Activated B cell treated with CpG ODN at 0.5 μM for 24 hours (primary cell): ENCODE measurements around the gene HMGA1. TPM values are rescaled to one million over a fixed set of nuclear protein-coding genes. Genes with fewer than 3 reads are reported as not detected.

Experiments
- ATAC-seq: fragments of 200-7000 bp; cut with Tn5 transposase; one replicate; pipeline ENCODE4 v1.10.0; 2021; ENCODE audit warnings: low read depth, mild to moderate bottlenecking, moderate library complexity
- CTCF ChIA-PET: fragments of 350-600 bp; sonication (Branson Sonifier 250); formaldehyde crosslinking; loops from one replicate; lab custom pipeline; 2021; ENCODE audit warnings: antibody characterized with exemption; lab: Charles Lee
- POLR2A ChIA-PET: fragments of 350-600 bp; sonication (Branson Sonifier 250); formaldehyde crosslinking; loops from one replicate; lab custom pipeline; 2021; ENCODE audit warnings: antibody characterized with exemption; lab: Charles Lee
- DNase-seq: peaks from one replicate; pipeline ENCODE4 v3.0.0; 2022
- H3K27ac Mint-ChIP-seq: one replicate; pipeline ENCODE4 v1.8.0; 2020; ENCODE audit warnings: mixed read lengths
- H3K27me3 Mint-ChIP-seq: one replicate; pipeline ENCODE4 v1.8.0; 2021; ENCODE audit warnings: mixed read lengths
- H3K36me3 Mint-ChIP-seq: one replicate; pipeline ENCODE4 v1.8.0; 2021; ENCODE audit warnings: low read depth, mixed read lengths
- H3K4me1 Mint-ChIP-seq: one replicate; pipeline ENCODE4 v1.8.0; 2021; ENCODE audit warnings: mixed read lengths
- H3K4me3 Mint-ChIP-seq: one replicate; pipeline ENCODE4 v1.8.0; 2020; ENCODE audit warnings: mild to moderate bottlenecking, mixed read lengths
- H3K9me3 Mint-ChIP-seq: one replicate; pipeline ENCODE4 v1.8.0; 2020; ENCODE audit warnings: mixed read lengths
- CTCF ChIP-seq: fragments of 200-600 bp; IDR thresholded peaks from one replicate; pipeline ENCODE4 v1.8.0; 2022; ENCODE audit warnings: antibody characterized with exemption, mild to moderate bottlenecking
- intact Hi-C: fragments of 100-400 bp; cut with micrococcal nuclease; formaldehyde crosslinking; loops from one replicate; pipeline ENCODE4 v1.15.1; 2024
- total RNA-seq: library from RNA; stranded (reverse); gene quantifications from 2 replicates; pipeline ENCODE4 v1.2.3, GENCODE V29; 2022

The HMGA1 gene
- total RNA-seq, 1 donor from 2014 or later: 188 TPM

GRCh38 chr6:34235307-34236130 lies 1.2 kb upstream of the HMGA1 start:
- H3K27me3 Mint-ChIP-seq: no peaks in the 10 kb centered on the region
- DNase-seq: peak; percentile 58
- H3K4me1 Mint-ChIP-seq: peaks cover 40% of the 10 kb centered on the region
- intact Hi-C loops: loop anchor here (1.0 to 5.0 kb wide), 4 partner anchors 11 to 1022 kb away; partner anchors contain the start of genes SNRPC and ZNF76
- ATAC-seq: peak; percentile 22
- peak overlapping the region; percentile 95 for H3K27ac Mint-ChIP-seq
- ChIA-PET POLR2A (interaction anchor here (0.9 to 3.5 kb wide), 18 partner anchors 9 to 1160 kb away, joined by 3 to 297 read pairs (median 10); partner anchors contain the start of genes HLA-DPB1, NUDT3, RPS10 and SMIM29), CTCF (no interaction called here)
- H3K36me3 Mint-ChIP-seq: peaks cover 16% of the 10 kb centered on the region
- H3K4me3 Mint-ChIP-seq: peak overlapping the region; percentile 84
- no peak for TF ChIP-seq CTCF
- H3K9me3 Mint-ChIP-seq: no peaks in the 10 kb centered on the region

DNA sequence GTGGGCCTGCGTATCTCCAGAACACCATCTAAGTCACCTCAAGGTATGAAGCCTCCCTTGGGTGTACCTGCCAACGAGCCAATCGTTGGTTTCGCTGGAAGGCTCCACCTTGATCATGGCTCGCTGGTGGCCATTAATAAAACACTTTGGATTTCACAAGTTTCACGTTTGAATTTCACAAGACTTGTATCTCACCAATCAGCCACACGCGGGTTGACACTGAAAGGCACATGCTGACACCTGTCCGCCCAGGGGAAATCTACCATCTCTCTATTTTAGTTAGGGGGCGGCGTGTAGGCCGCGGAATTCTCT lies 586 bp upstream of the HMGA1 start:
- no peaks in the 10 kb centered on the region for H3K27me3 Mint-ChIP-seq
- peak overlapping the region; percentile 95 for H3K27ac Mint-ChIP-seq
- DNase-seq: no peak
- H3K4me1 Mint-ChIP-seq: peaks cover 34% of the 10 kb centered on the region
- H3K4me3 Mint-ChIP-seq: peak overlapping the region; percentile 84
- peaks cover 22% of the 10 kb centered on the region for H3K36me3 Mint-ChIP-seq
- H3K9me3 Mint-ChIP-seq: no peaks in the 10 kb centered on the region
- POLR2A ChIA-PET: interaction anchor here (0.8 to 3.2 kb wide), 31 partner anchors 9 to 1160 kb away, joined by 3 to 297 read pairs (median 6); partner anchors contain the start of genes ANKS1A, BLTP3A, HLA-DPB1 and NUDT3
- peak; percentile 11 for ATAC-seq
- CTCF ChIA-PET: interaction anchor here (0.7 to 1.5 kb wide), 3 partner anchors 12 to 40 kb away, joined by 4 to 15 read pairs (median 9); no protein-coding TSS in a partner anchor
- no peak for TF ChIP-seq CTCF
- intact Hi-C loops: loop anchor here (1.0 to 5.0 kb wide), 4 partner anchors 12 to 1021 kb away; partner anchors contain the start of genes SNRPC and ZNF76

GRCh38 chr6:34237316-34237721 lies 646 bp downstream of the HMGA1 start:
- ATAC-seq: peak; percentile 3
- peaks cover 38% of the 10 kb centered on the region for H3K4me1 Mint-ChIP-seq
- no peak overlapping the region for H3K27ac Mint-ChIP-seq
- CTCF ChIA-PET: interaction anchor here (0.6 to 1.8 kb wide), 6 partner anchors 9 to 373 kb away, joined by 3 to 15 read pairs (median 4); no protein-coding TSS in a partner anchor
- intact Hi-C loops: loop anchor here (1.0 to 5.0 kb wide), 3 partner anchors 12 to 1020 kb away; partner anchors contain the start of genes SMIM29, SNRPC and ZNF76
- peaks cover 34% of the 10 kb centered on the region for H3K36me3 Mint-ChIP-seq
- TF ChIP-seq CTCF: no peak
- peak; percentile 41 for DNase-seq
- POLR2A ChIA-PET: interaction anchor here (0.7 to 3.2 kb wide), 35 partner anchors 11 to 1254 kb away, joined by 3 to 297 read pairs (median 5); partner anchors contain the start of genes ANKS1A, BLTP3A, ILRUN and NUDT3
- no peaks in the 10 kb centered on the region for H3K27me3 Mint-ChIP-seq
- peak overlapping the region; percentile 89 for H3K4me3 Mint-ChIP-seq
- no peaks in the 10 kb centered on the region for H3K9me3 Mint-ChIP-seq

DNA sequence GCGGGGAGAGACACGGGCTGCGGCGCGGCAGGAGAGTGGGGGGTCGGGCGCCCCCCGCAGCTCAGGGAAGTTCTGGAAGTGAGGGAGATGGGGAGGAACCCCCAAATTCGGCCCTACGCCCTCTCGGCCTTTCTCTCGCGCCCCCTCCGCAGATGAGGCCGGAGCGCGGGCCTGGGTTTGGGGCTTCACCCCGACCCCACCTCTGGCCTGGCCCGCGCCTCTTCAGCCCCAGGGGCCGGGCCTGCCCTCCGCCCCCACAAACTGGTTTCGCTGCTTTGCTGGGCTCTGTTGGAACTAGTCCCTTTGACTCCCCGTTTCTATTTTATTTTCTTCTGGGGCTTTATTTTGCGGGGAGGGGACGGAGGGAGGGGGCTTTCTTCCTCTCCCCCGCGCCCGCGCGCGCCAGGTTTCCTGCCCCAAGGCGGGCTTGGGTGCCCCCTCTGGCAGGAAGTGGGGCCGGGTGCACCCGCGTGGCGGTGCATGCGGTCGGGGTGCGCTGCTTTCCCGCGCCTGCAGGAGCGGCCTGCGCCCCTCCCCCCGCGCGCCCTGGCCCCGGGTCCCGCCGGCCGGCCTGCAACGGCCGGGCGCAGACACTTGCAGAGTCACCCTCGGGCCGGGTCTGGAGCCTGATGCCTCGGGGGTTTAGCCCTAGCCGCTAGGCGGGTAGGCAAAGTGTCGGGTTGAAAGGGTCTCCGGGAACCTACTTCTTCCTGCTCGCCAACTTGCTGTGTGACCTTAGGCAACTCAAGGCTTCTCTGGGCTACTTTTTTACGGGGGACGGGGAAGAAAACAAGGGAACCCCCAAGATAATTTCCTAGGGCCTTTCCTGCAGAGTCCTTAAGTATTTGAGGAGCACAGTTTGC lies 1.3 kb downstream of the HMGA1 start:
- H3K27me3 Mint-ChIP-seq: no peaks in the 10 kb centered on the region
- peak overlapping the region; percentile 91 for H3K27ac Mint-ChIP-seq
- ChIA-PET CTCF (interaction anchor here (0.6 to 1.8 kb wide), 4 partner anchors 9 to 373 kb away, joined by 3 to 15 read pairs (median 4); no protein-coding TSS in a partner anchor), POLR2A (interaction anchor here (0.6 to 3.2 kb wide), 15 partner anchors 10 to 554 kb away, joined by 3 to 297 read pairs (median 11); partner anchors contain the start of genes BLTP3A, RPS10, SMIM29 and SNRPC)
- no peak for TF ChIP-seq CTCF
- peak; percentile 5 for ATAC-seq
- H3K9me3 Mint-ChIP-seq: no peaks in the 10 kb centered on the region
- H3K36me3 Mint-ChIP-seq: peaks cover 40% of the 10 kb centered on the region
- DNase-seq: peak; percentile 68
- intact Hi-C loops: loop anchor here (1.0 to 5.0 kb wide), 5 partner anchors 8 to 1019 kb away; partner anchors contain the start of genes NUDT3, SMIM29, SNRPC and ZNF76
- peak overlapping the region; percentile 89 for H3K4me3 Mint-ChIP-seq
- peaks cover 44% of the 10 kb centered on the region for H3K4me1 Mint-ChIP-seq
